ENCODE results near the gene ANK2.
"Not testable (repeated sequence)": the region's sequence is repeated elsewhere in the genome, so short reads cannot be mapped to it uniquely, and the experiment has no call there.

- TF ChIP-seq POLR2A (IDR thresholded peaks at IDR 0.05); CTCF (IDR thresholded peaks at IDR 0.05 in 8 of 11, conservative IDR thresholded peaks at IDR 0.05 in 3 of 11): not testable (repeated sequence)
These were observed 19.3 kb downstream of the ANK2 start for GRCh38 chr4:113068771-113069170.
